ENCODE measurements around the gene OGA.

DNA sequence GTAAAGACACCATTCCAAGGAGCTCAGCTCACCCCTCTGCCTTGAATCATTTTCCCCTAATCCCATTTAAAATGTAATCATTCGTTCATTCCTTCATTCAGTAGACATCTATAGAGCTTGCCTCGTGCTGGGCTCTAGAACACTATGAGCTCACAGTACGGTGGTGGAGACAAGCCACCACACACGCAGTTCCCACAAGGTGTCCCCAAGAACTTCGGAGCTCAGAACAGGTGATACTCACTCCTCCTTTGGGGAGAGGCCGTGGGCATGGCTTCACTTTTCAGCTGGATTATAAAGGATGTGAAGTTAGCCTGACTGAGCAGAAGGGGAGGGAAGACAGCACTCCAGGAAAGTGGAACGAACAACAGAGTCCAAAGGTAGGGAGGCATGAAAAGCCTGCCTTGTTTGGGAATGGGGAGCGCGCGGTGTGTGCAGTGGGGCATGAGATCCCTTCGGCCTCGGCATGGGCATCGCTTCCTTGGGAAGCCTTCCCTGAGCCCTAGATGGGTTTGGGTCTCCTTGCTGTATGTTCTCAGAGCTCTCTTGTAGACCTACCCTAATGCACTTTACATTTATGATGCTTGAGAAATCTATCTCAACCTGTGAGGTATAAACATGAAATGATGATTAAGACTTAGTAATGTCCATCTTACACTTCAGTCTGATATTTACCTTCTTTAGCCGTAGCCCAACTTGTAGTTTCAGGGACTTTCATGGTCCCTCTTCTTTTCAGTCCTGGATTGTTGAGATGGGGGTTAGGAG, 809 bp upstream of the OGA start:
- TF ChIP-seq, protein P1, sequence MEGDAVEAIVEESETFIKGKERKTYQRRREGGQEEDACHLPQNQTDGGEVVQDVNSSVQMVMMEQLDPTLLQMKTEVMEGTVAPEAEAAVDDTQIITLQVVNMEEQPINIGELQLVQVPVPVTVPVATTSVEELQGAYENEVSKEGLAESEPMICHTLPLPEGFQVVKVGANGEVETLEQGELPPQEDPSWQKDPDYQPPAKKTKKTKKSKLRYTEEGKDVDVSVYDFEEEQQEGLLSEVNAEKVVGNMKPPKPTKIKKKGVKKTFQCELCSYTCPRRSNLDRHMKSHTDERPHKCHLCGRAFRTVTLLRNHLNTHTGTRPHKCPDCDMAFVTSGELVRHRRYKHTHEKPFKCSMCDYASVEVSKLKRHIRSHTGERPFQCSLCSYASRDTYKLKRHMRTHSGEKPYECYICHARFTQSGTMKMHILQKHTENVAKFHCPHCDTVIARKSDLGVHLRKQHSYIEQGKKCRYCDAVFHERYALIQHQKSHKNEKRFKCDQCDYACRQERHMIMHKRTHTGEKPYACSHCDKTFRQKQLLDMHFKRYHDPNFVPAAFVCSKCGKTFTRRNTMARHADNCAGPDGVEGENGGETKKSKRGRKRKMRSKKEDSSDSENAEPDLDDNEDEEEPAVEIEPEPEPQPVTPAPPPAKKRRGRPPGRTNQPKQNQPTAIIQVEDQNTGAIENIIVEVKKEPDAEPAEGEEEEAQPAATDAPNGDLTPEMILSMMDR (IDR thresholded peaks at IDR 0.05; ENCODE audit: low read length) = no peak
- TF ChIP-seq EZH2 (optimal IDR thresholded peaks at IDR 0.05; ENCODE audit: low read depth, low read length) = no peak
- no peak for TF ChIP-seq EZH2phosphoT487 (IDR thresholded peaks at IDR 0.05; ENCODE audit: low read length)

Measured in MM.1S (cell line).